Lower leg skin (tissue), 3 donors: ENCODE data around the gene STK38.

Experiments
- POLR2A ChIP-seq, 2 donors: fragments of 450-650 bp; IDR thresholded peaks; one replicate each; pipeline ENCODE4 v1.6.1; 2016 to 2017; ENCODE audit warnings: antibody characterized with exemption in 2 of 2, mild to moderate bottlenecking in 1 of 2, moderate library complexity in 1 of 2
- TF ChIP-seq, protein P1 (sequence below), 3 donors: fragments of 450-650 bp; IDR thresholded peaks; one replicate each; pipeline ENCODE4 v1.5.1; 2016; ENCODE audit warnings: antibody characterized with exemption in 3 of 3, mild to moderate bottlenecking in 3 of 3, moderate library complexity in 2 of 3

DNA sequence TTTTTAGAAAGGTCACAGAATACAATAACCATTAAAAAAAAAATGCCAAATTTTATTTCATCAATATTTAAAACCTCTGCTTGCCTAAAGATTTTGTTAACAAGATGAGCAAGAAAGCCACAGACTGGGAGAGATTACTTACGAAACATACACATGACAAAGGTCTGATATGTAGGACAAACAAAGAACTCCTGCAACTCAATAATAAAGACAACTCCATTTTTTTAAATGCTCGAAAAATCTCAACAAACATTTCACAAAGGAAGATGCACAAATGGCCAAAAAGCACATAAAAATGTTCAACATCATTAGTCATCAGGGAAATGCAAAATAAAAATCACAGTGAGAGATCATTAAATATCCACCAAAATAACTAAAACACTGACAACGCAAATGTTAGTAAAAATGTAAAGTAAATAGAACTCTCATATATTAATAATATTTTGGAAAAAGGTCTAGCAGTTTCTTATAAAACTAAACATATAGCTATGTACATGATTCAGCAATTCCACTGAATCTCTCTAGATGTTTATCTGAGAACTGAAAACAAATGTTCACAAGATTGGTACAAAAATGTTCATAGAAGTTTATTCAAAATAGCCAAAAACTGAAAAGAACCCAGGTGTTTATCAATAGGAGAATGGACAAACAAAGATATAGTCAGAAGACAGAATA, 10.3 kb downstream of the STK38 start:
- TF ChIP-seq, protein P1, sequence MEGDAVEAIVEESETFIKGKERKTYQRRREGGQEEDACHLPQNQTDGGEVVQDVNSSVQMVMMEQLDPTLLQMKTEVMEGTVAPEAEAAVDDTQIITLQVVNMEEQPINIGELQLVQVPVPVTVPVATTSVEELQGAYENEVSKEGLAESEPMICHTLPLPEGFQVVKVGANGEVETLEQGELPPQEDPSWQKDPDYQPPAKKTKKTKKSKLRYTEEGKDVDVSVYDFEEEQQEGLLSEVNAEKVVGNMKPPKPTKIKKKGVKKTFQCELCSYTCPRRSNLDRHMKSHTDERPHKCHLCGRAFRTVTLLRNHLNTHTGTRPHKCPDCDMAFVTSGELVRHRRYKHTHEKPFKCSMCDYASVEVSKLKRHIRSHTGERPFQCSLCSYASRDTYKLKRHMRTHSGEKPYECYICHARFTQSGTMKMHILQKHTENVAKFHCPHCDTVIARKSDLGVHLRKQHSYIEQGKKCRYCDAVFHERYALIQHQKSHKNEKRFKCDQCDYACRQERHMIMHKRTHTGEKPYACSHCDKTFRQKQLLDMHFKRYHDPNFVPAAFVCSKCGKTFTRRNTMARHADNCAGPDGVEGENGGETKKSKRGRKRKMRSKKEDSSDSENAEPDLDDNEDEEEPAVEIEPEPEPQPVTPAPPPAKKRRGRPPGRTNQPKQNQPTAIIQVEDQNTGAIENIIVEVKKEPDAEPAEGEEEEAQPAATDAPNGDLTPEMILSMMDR (IDR thresholded peaks at IDR 0.05) = no peak
- no peak for TF ChIP-seq POLR2A (IDR thresholded peaks at IDR 0.05)
